Measurements from ENCODE around the gene CREBL2. TPM values are rescaled to one million over a fixed set of nuclear protein-coding genes. Genes with fewer than 3 reads are reported as not detected.
"Not testable (repeated sequence)": the region's sequence is repeated elsewhere in the genome, so short reads cannot be mapped to it uniquely, and the experiment has no call there.

CREBL2 gene
- total RNA-seq, 1 donor: 49.9 TPM

DNA sequence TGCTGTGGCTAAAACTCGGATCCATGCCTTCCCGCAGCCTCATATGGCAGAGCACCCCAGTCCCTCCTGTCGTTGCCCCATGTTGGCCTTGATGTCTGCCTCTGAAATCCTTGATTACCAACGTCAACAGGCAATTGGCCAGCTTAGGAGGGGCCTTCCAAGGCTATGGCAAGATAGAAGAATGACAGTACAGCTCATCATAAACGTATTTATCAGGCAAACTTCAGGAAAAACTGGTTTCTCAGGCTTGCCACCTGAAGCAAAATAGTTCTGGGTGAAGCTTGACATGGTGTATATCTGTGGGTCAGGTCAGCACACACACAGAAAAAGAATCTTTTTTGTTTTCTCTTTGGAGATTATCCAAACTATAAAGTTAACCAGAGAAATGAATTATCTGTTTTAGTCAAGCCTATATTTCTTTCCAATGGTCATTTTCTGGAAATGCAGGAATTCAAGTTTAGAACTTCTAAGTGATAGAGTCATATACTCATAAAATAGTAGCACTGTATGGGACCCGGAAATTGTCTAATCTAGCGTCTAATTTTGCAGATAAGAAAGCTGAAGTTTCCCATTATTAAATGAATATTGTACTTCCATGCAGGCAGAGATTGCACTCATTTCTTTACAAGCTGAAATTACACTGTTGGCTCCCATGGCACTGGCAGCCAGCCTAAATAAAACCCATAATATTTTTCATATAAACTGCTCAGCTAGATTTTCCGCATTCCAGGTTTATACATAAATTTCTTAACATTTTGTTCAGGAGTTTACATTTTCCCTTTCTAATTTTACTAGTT, 24.6 kb upstream of the CREBL2 start:
- TF ChIP-seq, protein P1, sequence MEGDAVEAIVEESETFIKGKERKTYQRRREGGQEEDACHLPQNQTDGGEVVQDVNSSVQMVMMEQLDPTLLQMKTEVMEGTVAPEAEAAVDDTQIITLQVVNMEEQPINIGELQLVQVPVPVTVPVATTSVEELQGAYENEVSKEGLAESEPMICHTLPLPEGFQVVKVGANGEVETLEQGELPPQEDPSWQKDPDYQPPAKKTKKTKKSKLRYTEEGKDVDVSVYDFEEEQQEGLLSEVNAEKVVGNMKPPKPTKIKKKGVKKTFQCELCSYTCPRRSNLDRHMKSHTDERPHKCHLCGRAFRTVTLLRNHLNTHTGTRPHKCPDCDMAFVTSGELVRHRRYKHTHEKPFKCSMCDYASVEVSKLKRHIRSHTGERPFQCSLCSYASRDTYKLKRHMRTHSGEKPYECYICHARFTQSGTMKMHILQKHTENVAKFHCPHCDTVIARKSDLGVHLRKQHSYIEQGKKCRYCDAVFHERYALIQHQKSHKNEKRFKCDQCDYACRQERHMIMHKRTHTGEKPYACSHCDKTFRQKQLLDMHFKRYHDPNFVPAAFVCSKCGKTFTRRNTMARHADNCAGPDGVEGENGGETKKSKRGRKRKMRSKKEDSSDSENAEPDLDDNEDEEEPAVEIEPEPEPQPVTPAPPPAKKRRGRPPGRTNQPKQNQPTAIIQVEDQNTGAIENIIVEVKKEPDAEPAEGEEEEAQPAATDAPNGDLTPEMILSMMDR (IDR thresholded peaks at IDR 0.05; ENCODE audit: insufficient read depth, low read length): no peak
- no peak overlapping the region for H3K4me3 ChIP-seq (ENCODE audit: low read depth, low read length)
- DNase-seq (ENCODE audit: low read depth): no peak

DNA sequence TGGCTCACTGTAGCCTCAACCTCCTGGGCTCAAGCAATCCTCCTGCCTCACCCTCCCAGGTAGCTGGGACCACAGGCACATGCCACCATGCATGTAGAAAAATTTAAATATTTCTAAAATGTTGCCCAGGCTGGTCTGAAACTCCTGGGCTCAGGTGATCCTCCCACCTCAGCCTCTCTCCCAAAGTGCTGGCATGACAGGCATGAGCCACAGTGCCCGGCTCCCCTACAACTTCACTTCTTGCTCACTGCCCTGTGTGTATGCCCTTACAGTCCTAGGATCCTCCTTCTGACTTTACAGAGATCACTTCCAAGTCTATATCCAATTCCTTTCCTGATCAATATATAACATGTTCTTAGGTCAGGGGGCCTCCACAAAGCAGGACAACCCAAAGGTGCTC, 23.8 kb upstream of the CREBL2 start:
- TF ChIP-seq, protein P1 (IDR thresholded peaks at IDR 0.05; ENCODE audit: insufficient read depth, low read length): no peak
- DNase-seq (ENCODE audit: low read depth): no peak
- H3K4me3 ChIP-seq (ENCODE audit: low read depth, low read length): no peak overlapping the region

DNA sequence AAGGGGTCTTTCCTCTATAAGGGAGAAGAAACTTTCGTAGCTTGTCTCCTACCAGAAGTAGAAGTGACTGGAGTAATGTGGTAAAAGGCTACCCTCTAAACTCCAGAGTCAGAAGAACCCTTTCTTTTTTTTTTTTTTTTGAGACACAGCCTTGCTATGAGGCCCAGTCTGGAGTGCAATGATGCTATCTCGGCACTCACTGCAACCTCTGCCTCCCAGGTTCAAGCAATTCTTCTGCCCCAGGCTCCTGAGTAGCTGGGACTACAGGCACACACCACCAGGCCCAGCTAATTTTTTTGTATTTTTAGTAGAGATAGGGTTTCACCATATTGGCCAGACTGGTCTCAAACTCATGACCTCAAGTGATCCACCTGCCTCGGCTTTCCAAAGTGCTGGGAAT, 23.2 kb upstream of the CREBL2 start:
- not testable (repeated sequence) for DNase-seq (ENCODE audit: low read depth); H3K4me3 ChIP-seq (ENCODE audit: low read depth, low read length)

DNA sequence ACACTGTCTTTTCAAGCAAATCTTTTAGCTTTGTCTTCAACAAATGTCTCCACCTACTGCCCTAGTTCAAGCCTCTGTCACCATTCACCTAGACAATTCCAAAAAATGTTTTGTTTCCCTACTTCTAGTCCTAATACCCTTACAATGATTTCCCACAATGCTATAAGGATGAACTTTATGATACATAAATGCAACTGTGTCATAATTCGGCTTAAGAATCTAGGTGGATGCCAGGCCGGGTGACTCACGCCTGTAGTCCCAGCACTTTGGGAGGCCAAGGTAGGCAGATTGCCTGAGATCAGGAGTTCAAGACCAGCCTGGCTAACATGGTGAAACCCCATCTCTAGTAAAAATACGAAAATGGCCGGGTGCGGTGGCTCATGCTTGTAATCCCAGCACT, 20.7 kb upstream of the CREBL2 start:
- TF ChIP-seq, protein P1 (IDR thresholded peaks at IDR 0.05; ENCODE audit: insufficient read depth, low read length): no peak
- H3K4me3 ChIP-seq (ENCODE audit: low read depth, low read length): no peak overlapping the region
- DNase-seq (ENCODE audit: low read depth): no peak

DNA sequence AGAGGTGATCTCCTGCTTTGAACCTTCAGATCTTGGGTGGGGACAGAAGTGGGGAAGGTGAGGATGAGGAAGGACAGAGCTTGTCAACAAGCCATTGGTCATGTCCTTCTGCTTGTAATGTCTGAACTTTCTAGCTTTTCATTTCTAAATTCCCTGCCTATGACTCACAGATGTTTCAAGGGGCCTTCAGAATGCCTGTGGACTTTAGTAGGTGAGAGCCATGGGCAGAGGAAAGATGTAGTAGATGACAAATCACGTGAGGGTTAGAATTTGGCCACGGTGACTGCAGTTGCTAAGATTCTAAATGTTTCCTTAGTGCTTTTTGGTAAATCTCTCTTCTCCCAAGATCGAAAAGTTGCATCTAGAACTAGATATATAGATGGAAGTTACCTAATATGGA, 18.7 kb upstream of the CREBL2 start:
- no peak overlapping the region for H3K4me3 ChIP-seq (ENCODE audit: low read depth, low read length)
- DNase-seq (ENCODE audit: low read depth): peak; percentile 35
- TF ChIP-seq, protein P1 (IDR thresholded peaks at IDR 0.05; ENCODE audit: insufficient read depth, low read length): no peak

DNA sequence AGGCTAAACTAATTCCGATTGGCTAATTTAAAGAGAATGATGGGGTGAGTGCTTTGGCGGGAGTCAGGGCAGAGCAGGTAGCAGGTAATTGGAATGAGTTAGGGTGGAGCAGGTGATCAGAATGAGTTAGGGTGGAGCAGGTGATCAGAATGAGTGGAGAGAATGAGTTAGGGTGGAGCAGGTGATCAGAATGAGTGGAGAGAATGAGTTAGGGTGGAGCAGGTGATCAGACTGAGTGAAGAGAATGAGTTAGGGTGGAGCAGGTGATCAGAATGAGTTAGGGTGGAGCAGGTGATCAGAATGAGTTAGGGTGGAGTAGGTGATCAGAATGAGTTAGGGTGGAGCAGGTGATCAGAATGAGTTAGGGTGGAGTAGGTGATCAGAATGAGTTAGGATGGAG, 15.7 kb upstream of the CREBL2 start:
- H3K4me3 ChIP-seq (ENCODE audit: low read depth, low read length); DNase-seq (ENCODE audit: low read depth): not testable (repeated sequence)

DNA sequence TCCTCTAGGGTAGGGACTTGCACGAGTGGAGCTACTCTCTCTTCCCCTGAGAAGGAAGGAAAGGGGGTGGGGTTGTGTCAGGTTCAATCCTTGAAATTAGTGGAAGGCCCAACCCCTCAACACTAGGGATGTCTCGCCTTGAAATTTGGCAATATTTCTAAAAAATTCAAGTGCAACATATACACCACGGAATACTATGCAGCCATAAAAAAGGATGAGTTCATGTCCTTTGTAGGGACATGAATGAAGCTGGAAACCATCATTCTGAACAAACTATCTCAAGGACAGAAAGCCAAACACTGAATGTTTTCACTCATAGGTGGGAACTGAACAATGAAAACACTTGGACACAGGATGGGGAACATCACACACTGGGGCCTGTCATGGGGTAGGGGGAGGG, 15.1 kb upstream of the CREBL2 start:
- DNase-seq (ENCODE audit: low read depth); H3K4me3 ChIP-seq (ENCODE audit: low read depth, low read length): not testable (repeated sequence)

DNA sequence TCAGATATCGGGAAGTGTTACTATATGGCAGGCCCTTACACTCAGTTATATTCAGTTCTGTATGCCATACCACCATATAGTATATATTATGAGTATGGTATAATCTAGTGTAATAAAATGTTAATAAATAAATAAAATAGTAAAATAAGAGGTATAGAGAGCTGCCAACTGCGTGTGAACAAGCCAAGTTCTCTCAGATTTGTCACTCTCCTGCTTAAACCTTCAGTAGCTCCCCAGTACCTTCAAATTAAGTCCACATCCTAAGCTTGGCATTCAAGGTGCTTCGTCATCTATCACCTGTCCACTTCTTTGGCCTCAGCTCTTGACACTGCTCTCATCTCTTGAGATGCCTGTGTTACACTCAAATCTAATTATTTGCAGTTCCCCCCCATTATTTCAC, 12.8 kb upstream of the CREBL2 start:
- TF ChIP-seq, protein P1 (IDR thresholded peaks at IDR 0.05; ENCODE audit: insufficient read depth, low read length): no peak
- no peak overlapping the region for H3K4me3 ChIP-seq (ENCODE audit: low read depth, low read length)
- DNase-seq (ENCODE audit: low read depth): no peak
